OCI-M2 (cell line): ENCODE measurements around the gene CLEC11A.
A peak's percentile ranks its signal among the peaks of the same experiment; 100 is the strongest.
"Not testable (repeated sequence)": the region's sequence is repeated elsewhere in the genome, so short reads cannot be mapped to it uniquely, and the experiment has no call there.

Source experiments
- DNase-seq: peaks from one replicate; lab custom pipeline; 2025; ENCODE audit not compliant: unreplicated experiment; lab: John Stamatoyannopoulos, UW

The CLEC11A gene

DNA sequence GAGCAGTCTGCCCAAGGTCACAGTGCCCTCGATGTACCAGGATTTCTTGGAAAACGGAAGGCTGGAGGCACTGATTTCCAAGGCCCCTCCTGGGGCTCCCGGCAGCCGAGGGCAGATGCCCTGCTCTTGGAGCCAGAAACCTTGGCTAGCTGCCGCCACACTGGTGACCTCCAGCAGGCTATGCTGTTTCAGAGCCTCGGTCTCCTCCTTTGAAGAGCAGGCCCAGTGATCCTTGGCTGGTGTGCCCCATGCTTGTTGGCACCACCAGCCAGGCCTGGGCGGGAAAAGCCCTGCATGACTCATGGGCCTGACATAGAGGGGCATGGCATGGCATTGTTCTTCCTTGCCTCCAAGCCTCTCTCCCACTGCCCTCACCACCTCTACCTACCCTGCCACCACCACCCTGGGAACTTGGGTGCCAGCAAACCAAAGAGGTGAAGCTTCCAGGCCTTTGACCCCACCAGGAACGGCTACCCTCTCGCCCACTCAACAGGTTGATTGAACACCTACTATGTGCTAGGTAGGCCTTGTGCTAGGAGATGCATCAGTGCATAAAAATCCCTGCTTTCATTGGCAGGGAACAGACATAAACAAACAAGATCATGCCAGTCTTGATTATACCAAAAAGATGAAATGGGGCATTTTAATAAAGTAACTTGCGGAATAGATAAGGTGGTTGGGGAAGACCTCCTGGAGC lies 1.6 kb upstream of the CLEC11A start:
- DNase-seq, result no peak

GRCh38 chr19:50722201-50723013 lies 757 bp upstream of the CLEC11A start:
- no peak for DNase-seq

DNA sequence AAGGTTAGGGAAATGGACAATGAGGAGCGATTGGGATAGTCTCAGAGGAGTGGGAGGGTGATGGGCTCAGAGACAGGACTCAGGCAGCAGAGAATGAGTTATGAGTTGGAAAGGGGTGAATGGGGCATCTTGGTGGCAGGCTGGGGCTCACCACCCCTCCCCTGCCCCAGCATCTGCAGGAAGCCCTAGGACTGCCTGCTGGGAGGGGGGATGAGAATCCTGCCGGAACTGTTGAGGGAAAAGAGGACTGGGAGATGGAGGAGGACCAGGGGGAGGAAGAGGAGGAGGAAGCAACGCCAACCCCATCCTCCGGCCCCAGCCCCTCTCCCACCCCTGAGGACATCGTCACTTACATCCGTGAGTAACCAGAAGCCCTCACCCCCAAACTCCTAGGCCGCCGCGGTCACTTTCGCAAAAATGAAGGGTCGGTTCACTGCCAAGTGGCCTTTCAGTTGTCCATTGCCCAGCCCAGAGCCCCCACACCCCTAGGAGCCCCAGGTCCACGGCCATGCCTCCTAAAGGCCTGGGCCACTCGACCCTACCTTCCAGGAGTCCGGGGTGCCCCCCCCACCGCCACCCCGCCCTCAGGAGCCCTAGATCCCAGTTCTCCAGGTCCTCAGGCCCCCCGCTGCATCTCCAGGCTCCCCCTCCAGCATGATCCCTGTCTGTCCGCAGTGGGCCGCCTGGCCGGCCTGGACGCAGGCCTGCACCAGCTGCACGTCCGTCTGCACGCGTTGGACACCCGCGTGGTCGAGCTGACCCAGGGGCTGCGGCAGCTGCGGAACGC lies 764 bp downstream of the CLEC11A start:
- DNase-seq, result no peak

- DNase-seq, result peak; percentile 99
Measured at GRCh38 chr19:50724522-50725217, 1.5 kb downstream of the CLEC11A start.

DNA sequence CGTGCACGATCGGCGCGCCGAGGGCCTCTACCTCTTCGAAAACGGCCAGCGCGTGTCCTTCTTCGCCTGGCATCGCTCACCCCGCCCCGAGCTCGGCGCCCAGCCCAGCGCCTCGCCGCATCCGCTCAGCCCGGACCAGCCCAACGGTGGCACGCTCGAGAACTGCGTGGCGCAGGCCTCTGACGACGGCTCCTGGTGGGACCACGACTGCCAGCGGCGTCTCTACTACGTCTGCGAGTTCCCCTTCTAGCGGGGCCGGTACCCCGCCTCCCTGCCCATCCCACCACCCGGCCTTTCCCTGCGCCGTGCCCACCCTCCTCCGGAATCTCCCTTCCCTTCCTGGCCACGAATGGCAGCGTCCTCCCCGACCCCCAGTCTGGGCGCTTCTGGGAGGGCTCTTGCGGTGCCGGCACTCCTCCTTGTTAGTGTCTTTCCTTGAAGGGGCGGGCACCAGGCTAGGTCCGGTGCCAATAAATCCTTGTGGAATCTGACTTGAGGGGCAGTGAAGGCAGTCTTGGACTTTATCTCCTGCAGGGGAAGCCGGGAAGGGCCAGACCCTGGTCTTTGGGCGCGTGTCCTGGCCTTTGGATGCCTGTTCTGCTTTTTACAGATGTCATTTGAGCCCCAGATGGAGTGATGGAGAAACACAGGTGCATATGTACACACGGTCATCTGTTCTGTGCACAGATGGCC lies 2.2 kb downstream of the CLEC11A start:
- no peak for DNase-seq

DNA sequence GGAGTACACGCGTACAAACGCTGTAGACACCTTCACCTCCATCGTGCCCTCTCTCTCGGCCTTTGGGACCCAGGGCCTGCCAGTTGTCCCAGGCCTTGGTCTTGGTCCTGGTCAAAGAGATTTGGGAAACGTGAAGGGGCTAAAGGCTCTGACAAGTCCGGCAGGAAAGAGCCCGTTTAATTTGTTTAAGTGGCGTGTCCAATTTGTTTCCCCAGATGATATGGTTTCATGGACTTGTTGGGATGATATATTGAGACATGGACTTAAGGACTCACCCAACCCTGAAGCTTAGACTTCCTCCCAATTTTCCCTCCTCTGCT lies 2.7 kb downstream of the CLEC11A start:
- no peak for DNase-seq

DNA sequence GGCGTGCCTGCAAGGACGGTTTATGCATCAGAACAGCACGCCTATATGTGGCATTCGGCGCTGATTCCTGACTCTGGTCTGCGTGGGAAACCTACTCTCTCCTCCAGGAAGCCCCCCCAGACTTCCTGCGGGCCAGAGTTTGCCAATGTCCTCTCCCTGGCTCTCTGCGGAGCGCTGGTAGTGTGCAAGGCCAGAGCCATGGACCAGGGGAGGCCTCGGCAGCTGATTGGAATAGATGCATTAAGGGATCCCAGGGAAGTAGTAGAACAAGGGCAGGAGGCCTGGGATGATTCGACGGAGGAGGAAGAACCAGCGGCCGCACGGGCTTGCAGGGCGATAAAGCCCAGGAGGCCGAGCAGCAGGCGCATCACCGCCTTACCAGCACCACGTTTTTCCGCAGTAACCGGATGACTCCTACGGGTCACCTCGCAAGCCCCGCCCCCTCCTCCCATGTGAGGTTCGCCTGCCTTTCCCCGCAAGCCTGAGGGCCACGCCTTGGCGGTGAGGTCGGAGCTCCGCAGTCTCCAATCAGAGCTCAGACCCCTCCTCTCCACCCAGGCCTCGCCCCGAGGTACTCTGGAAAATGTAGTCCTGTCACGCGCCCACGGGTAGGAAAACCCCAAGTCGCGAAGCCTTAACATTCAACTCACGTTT lies 5.0 kb downstream of the CLEC11A start:
- DNase-seq, result peak; percentile 99

DNA sequence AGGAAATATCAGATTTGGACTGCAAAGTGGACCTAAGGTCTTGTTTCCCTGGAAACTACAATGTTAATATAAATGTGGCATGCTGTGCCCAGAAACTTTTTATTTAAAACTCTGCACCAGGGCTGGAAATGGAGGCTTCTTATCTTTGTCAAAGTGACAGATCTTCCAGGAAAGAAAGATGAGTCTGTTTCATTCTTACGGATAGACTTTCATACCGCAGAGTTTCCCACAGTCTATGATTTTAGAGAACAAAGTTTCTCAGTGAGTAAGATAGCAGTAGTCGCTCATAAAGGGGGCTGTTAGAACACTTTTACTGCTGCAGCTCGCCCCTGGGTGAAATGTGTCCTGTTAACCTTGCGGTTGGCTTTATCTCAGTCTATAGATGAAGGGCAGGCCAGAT lies 6.7 kb downstream of the CLEC11A start:
- DNase-seq, result no peak

GRCh38 chr19:50735869-50736268 lies 12.7 kb downstream of the CLEC11A start:
- no peak for DNase-seq

DNA sequence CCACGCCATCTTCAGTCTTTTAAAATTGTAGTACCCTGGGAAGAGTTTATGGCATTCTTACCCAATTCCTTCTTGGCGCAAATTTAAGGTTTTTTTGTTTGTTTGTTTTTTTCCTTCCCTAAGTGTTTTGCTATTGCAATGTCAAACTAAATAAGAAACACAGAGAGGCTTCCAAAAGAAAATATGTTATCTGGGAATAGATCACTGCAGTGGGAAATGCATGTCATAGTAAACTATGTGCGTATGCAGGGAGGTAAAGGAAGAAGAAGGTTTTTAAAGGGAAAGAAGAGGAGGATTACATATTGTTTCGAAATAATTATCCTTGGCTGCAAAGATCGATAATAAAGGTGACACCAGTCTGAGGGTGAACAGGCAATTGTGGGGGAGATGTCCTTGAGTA lies 13.2 kb downstream of the CLEC11A start:
- no peak for DNase-seq

- DNase-seq, result no peak
Measured at GRCh38 chr19:50739132-50739913, 16.2 kb downstream of the CLEC11A start.

DNA sequence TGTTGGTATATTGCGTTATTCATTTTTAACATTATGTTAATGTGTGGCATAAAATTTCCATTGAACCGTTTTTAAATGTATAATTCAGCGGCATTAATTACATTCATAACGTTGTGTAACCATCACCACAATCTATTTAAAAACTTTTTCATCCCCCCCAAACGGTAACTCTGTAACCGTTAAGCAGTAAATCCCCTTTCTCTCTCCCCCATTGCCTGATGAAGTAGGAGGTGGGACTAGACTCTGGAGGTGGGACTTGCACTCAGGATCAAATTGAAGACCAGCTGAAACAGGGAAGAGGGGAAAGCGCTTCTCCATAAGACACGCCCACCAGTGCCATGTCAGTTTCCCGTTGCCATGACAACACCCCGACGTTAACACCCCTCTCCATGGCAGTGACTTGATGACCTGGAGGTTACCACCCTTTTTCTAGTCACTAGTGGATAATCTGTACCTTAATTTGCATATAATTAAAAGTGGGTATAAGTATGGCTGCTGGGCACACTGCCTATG lies 16.8 kb downstream of the CLEC11A start:
- DNase-seq, result no peak

DNA sequence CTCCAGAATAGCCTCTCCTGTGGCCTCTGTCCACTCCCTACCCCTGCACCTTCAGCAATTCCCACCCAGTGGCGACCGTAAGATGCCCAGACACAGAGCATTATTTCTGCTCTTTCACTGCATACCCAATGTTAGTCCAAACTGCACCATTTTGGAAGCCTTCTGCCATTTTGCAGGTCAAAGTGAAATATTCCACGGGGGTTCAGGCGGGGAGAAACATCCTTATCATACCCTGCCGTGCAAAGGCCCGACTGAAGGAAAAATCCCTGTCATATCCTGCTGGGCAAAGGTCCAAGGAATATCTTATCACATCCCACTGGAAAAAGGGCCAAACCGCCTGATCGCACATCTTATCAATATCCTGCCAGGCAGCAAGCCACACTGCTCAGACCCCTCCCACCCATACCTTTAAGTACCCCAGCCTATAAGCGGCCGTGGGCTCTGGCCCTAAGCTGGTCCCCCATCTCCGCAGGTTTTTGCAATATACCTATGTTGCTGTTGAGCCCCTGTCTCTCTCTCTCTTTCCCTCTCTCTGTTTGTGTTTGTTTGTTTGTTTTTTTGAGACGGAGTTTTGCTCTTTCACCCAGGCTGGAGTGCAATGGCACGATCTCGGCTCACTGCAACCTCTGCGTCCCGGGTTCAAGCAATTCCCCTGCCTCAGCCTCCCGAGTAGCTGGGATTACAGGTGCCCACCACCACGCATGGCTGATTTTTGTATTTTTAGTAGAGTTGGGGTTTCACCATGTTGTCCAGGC lies 18.2 kb downstream of the CLEC11A start:
- peak; percentile 76 for DNase-seq

DNA sequence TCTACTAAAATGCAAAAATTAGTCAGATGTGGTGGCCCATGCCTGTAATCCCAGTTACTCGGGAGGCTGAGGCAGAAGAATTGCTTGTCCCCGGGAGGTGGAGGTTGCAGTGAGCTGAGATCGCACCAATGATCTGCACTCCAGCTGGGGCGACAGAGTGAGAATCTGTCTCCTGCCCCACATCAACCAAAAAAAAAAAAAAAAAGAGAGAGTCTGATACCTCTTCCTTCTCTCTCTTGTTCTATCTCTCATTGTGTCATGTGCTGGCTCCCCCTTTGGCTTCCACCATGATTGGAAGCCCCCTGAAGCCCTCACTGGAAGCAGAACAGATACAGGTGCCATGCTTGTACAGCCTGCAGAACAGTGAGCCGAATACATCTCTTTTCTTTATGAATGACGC lies 20.4 kb downstream of the CLEC11A start:
- no peak for DNase-seq

- no peak for DNase-seq
Measured at GRCh38 chr19:50745221-50745620, 22.1 kb downstream of the CLEC11A start.

DNA sequence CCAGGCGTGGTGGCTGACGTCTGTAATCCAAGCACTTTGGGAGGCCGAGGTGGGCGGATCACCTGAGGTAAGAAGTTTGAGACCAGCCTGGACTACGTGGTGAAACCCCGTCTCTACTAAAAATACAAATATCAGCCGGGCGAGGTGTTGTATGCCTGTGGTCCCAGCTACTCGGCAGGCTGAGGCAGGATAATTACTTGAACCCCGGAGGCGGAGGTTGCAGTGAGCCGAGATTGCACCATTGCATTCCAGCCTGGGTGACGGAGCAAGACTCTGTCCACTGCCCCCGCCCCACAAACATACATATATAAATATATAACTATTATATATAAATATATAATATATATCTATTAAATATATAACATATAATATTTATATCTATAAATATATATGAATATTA lies 24.0 kb downstream of the CLEC11A start:
- not testable (repeated sequence) for DNase-seq

DNA sequence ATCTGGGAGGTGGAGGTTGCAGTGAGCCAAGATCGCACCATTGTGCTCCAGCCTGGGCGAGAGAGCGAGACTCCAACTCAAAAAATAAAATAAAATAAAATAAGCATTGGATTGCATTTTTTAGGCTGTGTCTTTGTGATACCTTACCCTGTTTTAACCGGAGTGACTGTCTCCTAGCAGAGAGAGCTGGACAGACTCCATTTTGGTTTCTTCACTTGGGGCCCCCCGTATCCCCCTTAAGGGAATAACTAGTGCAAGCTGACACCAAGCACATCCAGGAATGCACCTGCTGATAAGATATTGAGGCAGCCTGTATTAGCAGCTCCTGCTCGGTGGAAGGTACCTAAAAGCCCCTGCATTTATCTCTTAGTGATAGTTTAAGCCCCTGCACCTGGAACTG lies 26.3 kb downstream of the CLEC11A start:
- DNase-seq, result no peak

GRCh38 chr19:50750010-50750409 lies 26.8 kb downstream of the CLEC11A start:
- no peak for DNase-seq

GRCh38 chr19:50753879-50754278 lies 30.7 kb downstream of the CLEC11A start:
- no peak for DNase-seq
